Thoracic aorta (tissue), 2 donors: ENCODE measurements around the gene ALG2. TPM values are rescaled to one million over a fixed set of nuclear protein-coding genes. Genes with fewer than 3 reads are reported as not detected.

Source experiments
- ATAC-seq: fragments of 150-250 bp; one replicate; pipeline ENCODE4 v1.8.0; 2017; ENCODE audit warnings: low read depth; ENCODE audit not compliant: insufficient number of reproducible peaks, low FRiP score
- DNase-seq: peaks from one replicate; pipeline ENCODE4 v3.0.0-alpha.2; 2020; ENCODE audit warnings: low spot score
- H3K27ac ChIP-seq, 2 donors: fragments of 200-600 bp; sonication (generic); 1 replicate in 1 of 2; 2 replicates in 1 of 2; pipeline ENCODE4 v1.5.1; 2016; ENCODE audit warnings: mild to moderate bottlenecking in 2 of 2, moderate library complexity in 2 of 2
- H3K27me3 ChIP-seq: fragments of 200-600 bp; sonication (generic); replicated peaks from 2 replicates; pipeline ENCODE4 v1.6.0; 2016; ENCODE audit warnings: mild to moderate bottlenecking; ENCODE audit not compliant: insufficient read depth
- H3K36me3 ChIP-seq: fragments of 200-600 bp; sonication (generic); one replicate; pipeline ENCODE4 v1.5.1; 2016
- H3K4me1 ChIP-seq, 2 donors: fragments of 200-600 bp; sonication (generic); 1 replicate in 1 of 2; 2 replicates in 1 of 2; pipeline versions ENCODE4 v1.5.1 to v1.6.0; 2016; ENCODE audit warnings: low read depth in 2 of 2, mild to moderate bottlenecking in 1 of 2; ENCODE audit not compliant: control insufficient read depth in 1 of 2
- H3K4me3 ChIP-seq: fragments of 200-600 bp; sonication (generic); 2 replicates; pipeline ENCODE4 v1.5.1; 2016; ENCODE audit warnings: mild to moderate bottlenecking
- H3K9me3 ChIP-seq: fragments of 200-600 bp; sonication (generic); 2 replicates; pipeline ENCODE4 v1.5.1; 2016
- total RNA-seq, 2 donors: library from RNA; depleted of rRNA; stranded (reverse); fragments of >200 nt; gene quantifications; one replicate each; pipeline versions ENCODE4 v1.1.0 to v1.2.3, GENCODE V29; 2016
- TF ChIP-seq, protein P1 (sequence below): fragments of 200-600 bp; sonication (generic); IDR thresholded peaks from one replicate; pipeline ENCODE4 v1.5.1; 2019; ENCODE audit warnings: antibody characterized with exemption

Gene ALG2
- total RNA-seq, 2 donors from 2014 or later: 19.8 to 49.2 TPM

- Histone ChIP-seq H3K27me3 (no peaks in the 10 kb centered on the region), H3K4me1 (no peaks in the 10 kb centered on the region), H3K27ac (no peak overlapping the region), H3K4me3 (no peak overlapping the region), H3K9me3 (no peaks in the 10 kb centered on the region), H3K36me3 (peaks cover 2% of the 10 kb centered on the region)
- no peak for ATAC-seq
- DNase-seq: no peak
- TF ChIP-seq, protein P1, sequence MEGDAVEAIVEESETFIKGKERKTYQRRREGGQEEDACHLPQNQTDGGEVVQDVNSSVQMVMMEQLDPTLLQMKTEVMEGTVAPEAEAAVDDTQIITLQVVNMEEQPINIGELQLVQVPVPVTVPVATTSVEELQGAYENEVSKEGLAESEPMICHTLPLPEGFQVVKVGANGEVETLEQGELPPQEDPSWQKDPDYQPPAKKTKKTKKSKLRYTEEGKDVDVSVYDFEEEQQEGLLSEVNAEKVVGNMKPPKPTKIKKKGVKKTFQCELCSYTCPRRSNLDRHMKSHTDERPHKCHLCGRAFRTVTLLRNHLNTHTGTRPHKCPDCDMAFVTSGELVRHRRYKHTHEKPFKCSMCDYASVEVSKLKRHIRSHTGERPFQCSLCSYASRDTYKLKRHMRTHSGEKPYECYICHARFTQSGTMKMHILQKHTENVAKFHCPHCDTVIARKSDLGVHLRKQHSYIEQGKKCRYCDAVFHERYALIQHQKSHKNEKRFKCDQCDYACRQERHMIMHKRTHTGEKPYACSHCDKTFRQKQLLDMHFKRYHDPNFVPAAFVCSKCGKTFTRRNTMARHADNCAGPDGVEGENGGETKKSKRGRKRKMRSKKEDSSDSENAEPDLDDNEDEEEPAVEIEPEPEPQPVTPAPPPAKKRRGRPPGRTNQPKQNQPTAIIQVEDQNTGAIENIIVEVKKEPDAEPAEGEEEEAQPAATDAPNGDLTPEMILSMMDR: no peak
Measured at GRCh38 chr9:99237356-99237755, 15.6 kb upstream of the ALG2 start.

GRCh38 chr9:99235926-99236634, 14.3 kb upstream of the ALG2 start:
- H3K36me3 ChIP-seq: peaks cover 11% of the 10 kb centered on the region
- H3K4me1 ChIP-seq: no peaks in the 10 kb centered on the region
- no peak overlapping the region for H3K4me3 ChIP-seq
- DNase-seq: no peak
- H3K9me3 ChIP-seq: no peaks in the 10 kb centered on the region
- H3K27me3 ChIP-seq: no peaks in the 10 kb centered on the region
- no peak overlapping the region for H3K27ac ChIP-seq
- ATAC-seq: no peak
- TF ChIP-seq, protein P1: no peak

- no peaks in the 10 kb centered on the region for H3K27me3 ChIP-seq
- TF ChIP-seq, protein P1: no peak
- ATAC-seq (no peak), DNase-seq (no peak)
- no peaks in the 10 kb centered on the region for H3K9me3 ChIP-seq
- no peak overlapping the region for H3K4me3 ChIP-seq
- H3K4me1 ChIP-seq: no peaks in the 10 kb centered on the region
- H3K36me3 ChIP-seq: peaks cover 21% of the 10 kb centered on the region
- H3K27ac ChIP-seq: no peak overlapping the region
Measured at GRCh38 chr9:99235069-99235468, 13.3 kb upstream of the ALG2 start.

DNA sequence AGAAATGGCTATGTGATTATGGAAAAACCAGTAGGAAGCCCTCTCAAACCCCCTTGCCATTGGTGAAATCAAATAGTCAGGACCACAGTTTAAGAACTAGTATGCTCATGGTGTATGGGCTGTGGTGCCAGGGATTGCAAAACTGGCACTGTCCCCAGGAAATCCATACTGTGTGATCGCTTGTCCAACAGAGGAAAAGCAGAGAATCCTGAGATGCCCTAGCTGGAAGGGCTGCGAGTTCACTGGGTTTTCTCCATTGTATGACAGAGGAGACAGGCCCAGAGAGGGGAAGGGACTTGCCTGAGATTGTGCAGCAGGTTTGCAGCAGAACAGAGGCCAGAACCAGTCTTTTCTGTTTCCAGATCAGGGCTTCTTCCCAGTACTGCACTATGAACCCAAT, 12.9 kb upstream of the ALG2 start:
- H3K27me3 ChIP-seq: no peaks in the 10 kb centered on the region
- TF ChIP-seq, protein P1: no peak
- H3K36me3 ChIP-seq: peaks cover 22% of the 10 kb centered on the region
- ATAC-seq (no peak), DNase-seq (no peak)
- no peaks in the 10 kb centered on the region for H3K9me3 ChIP-seq
- no peak overlapping the region for H3K27ac ChIP-seq
- no peak overlapping the region for H3K4me3 ChIP-seq
- H3K4me1 ChIP-seq: no peaks in the 10 kb centered on the region

- no peak for DNase-seq
- H3K4me1 ChIP-seq: peaks cover 0 to 3% of the 10 kb centered on the region in 2 donors
- H3K9me3 ChIP-seq: no peaks in the 10 kb centered on the region
- no peaks in the 10 kb centered on the region for H3K27me3 ChIP-seq
- TF ChIP-seq, protein P1: peak; percentile 9
- peaks cover 30% of the 10 kb centered on the region for H3K36me3 ChIP-seq
- H3K27ac ChIP-seq: no peak overlapping the region
- ATAC-seq: no peak
- H3K4me3 ChIP-seq: no peak overlapping the region
Measured at GRCh38 chr9:99231711-99232110, 10.0 kb upstream of the ALG2 start.
